Measurements from ENCODE around the gene BAIAP2L1. TPM values are rescaled to one million over a fixed set of nuclear protein-coding genes. Genes with fewer than 3 reads are reported as not detected.

BAIAP2L1 gene
- polyA plus RNA-seq, 4 donors: 2.3 to 15.6 (median 14.0) TPM

- no peak for DNase-seq (ENCODE audit: low read depth in 4 of 4, low spot score in 3 of 4)
Measured at GRCh38 chr7:98244871-98245270, 156.0 kb downstream of the BAIAP2L1 start.

- DNase-seq (ENCODE audit: low read depth in 4 of 4, low spot score in 3 of 4): no peak
Measured at GRCh38 chr7:98242934-98243333, 158.0 kb downstream of the BAIAP2L1 start.

GRCh38 chr7:98242342-98242741, 158.5 kb downstream of the BAIAP2L1 start:
- DNase-seq (ENCODE audit: low read depth in 4 of 4, low spot score in 3 of 4): no peak

- DNase-seq (ENCODE audit: low read depth in 4 of 4, low spot score in 3 of 4): no peak
Measured at GRCh38 chr7:98241674-98242241, 159.1 kb downstream of the BAIAP2L1 start.

Other genes starting within 250 kb of the BAIAP2L1 start
- under 1 TPM in 1 of 4 donors, not detected in 3; 0.18 TPM for gene BHLHA15, start 189.7 kb downstream of the BAIAP2L1 start, polyA plus RNA-seq (ENCODE audit: insufficient read length in 4 of 4)
- gene TECPR1, start 148.9 kb downstream of the BAIAP2L1 start, polyA plus RNA-seq (ENCODE audit: insufficient read length in 4 of 4): 10 to 100 TPM; 13.8 to 23.1 (median 15.5) TPM
- 100 to 1,000 TPM in 1 of 4 donors, 10 to 100 TPM in 3; 81.7 to 109 (median 96.0) TPM for gene BRI3, start 119.4 kb downstream of the BAIAP2L1 start, polyA plus RNA-seq (ENCODE audit: insufficient read length in 4 of 4)
- 10 to 100 TPM in 1 of 4 donors, 1 to 10 TPM in 3; 2.3 to 10.2 (median 5.0) TPM for gene NPTX2, start 216.2 kb upstream of the BAIAP2L1 start, polyA plus RNA-seq (ENCODE audit: insufficient read length in 4 of 4)